ENCODE measurements around the gene VPS52.

Gene VPS52

DNA sequence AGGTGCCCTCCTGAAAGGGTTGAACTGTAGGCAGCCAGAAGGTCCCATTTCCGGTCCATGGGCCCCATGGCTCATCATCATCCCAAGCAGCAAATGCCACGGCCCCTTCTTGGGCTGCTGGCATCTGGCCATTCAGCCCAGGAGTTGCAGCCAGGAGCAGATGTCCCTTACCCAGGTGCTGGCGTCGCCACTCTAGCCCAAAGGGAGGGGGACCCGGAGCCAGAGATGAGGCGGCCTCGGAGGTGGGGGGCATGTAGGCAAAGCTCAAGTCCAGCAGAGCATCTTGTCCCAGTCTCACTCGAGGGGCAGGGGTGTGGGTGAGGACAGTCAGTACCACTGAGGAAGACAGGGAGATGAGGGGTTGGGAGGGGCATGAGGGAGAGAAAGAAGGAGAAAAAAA lies 33.4 kb upstream of the VPS52 start:
- peaks cover 61% of the 10 kb centered on the region for H4K20me1 ChIP-seq
- no peak overlapping the region for H3K4me2 ChIP-seq
- H3K4me1 ChIP-seq: peaks cover 33% of the 10 kb centered on the region
- no peaks in the 10 kb centered on the region for H3K9me3 ChIP-seq
- no peak overlapping the region for H3K4me3 ChIP-seq
- TF ChIP-seq Cebpa-rat (IDR thresholded peaks at IDR 0.05): no peak
- H3K27me3 ChIP-seq: no peaks in the 10 kb centered on the region
- peaks cover 90% of the 10 kb centered on the region for H3K36me3 ChIP-seq
- H3K27ac ChIP-seq: no peak overlapping the region
- H3K9ac ChIP-seq: no peak overlapping the region

DNA sequence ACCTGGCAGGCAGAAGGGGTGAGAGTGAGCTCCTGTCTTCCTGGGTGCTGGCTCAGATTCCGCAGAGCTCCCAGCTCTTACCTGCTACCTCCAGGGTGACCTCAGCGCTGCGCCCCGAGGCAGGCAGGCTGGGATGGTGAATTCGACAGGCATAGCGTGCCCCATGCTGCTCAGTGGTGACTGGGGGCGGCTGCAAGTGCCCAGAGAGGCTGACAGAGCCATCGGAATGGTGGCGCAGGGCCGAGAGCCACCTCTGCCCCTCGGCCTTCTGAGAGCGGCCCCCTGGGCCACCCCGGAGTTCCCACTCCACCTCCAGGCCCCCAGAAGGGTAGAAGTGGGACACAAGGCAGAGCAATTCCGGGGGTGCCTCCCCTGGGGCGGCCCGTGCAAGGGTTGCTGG lies 32.5 kb upstream of the VPS52 start:
- H3K9me3 ChIP-seq: no peaks in the 10 kb centered on the region
- H3K4me3 ChIP-seq: no peak overlapping the region
- H3K27ac ChIP-seq: no peak overlapping the region
- TF ChIP-seq Cebpa-rat (IDR thresholded peaks at IDR 0.05): no peak
- no peak overlapping the region for H3K9ac ChIP-seq
- H3K4me1 ChIP-seq: peaks cover 37% of the 10 kb centered on the region
- no peak overlapping the region for H3K4me2 ChIP-seq
- H4K20me1 ChIP-seq: peaks cover 53% of the 10 kb centered on the region
- H3K36me3 ChIP-seq: peaks cover 82% of the 10 kb centered on the region
- no peaks in the 10 kb centered on the region for H3K27me3 ChIP-seq

DNA sequence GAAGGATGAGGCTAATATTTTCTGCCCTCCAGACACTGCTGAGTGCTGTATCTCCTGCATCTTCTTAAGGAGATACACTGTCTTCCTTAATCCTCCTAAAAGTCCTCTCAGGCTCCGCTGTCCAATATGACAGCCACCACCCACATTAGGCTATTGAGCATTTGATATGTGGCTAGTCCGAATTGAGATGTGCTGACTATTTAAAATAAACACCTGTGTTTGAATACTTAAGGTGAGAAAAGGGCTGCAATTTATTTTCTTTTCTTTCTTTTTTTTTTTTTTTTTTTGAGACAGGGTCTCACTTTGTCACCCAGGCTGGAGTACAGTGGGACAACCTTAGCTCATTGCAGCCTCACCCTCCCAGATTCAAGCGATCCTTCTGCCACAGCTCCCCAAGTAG lies 30.2 kb upstream of the VPS52 start:
- Histone ChIP-seq H3K9me3 (no peaks in the 10 kb centered on the region), H3K27ac (no peak overlapping the region), H3K4me2 (0 out of 2 replicates have a peak overlapping the region, but pooled peaks have one; percentile 96), H3K9ac (no peak overlapping the region), H3K4me1 (peaks cover 45% of the 10 kb centered on the region), H4K20me1 (peaks cover 38% of the 10 kb centered on the region), H3K27me3 (no peaks in the 10 kb centered on the region), H3K36me3 (peaks cover 61% of the 10 kb centered on the region), H3K4me3 (no peak overlapping the region)
- no peak for TF ChIP-seq Cebpa-rat (IDR thresholded peaks at IDR 0.05)

DNA sequence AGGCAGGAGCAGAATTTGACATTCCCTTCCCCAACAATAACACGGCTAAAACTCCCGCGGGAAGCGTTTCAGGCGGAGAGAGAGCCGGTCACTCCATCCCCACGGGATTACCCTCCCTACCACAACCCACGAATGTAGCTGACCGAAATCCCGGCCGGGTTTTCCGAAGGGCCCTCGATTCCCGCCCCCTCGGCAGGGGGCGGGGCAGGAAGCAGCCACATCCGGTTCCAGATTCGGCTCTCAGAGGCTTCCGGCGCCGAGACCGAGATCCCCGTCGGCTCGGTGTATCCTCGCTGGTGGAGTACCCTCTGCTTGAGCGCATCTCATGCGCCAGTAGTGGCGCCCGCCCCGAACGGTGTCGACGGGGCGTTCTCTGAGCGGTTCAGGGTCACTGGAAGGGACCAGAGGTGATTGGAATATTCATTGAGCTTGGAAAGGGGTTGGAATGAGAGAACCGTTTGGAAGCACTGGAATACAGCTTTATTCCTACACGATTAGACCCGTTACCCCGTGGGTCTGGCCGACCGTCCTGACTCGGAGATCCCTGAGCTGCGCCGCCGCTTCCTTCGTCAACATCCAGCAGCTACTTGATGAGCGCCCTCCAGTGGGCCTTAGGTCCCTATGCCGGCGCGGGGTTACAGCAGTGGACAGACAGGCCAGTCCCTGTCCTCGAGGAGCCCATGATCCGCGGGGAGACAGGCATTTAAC lies 27.7 kb upstream of the VPS52 start:
- Histone ChIP-seq H3K4me2 (peak overlapping the region; percentile 96), H3K4me1 (peaks cover 42% of the 10 kb centered on the region), H3K27ac (peak overlapping the region; percentile 97), H3K36me3 (peaks cover 61% of the 10 kb centered on the region), H3K4me3 (peak overlapping the region; percentile 78), H3K9ac (peak overlapping the region; percentile 95), H3K27me3 (no peaks in the 10 kb centered on the region), H4K20me1 (peaks cover 14% of the 10 kb centered on the region), H3K9me3 (no peaks in the 10 kb centered on the region)
- no peak for TF ChIP-seq Cebpa-rat (IDR thresholded peaks at IDR 0.05)

DNA sequence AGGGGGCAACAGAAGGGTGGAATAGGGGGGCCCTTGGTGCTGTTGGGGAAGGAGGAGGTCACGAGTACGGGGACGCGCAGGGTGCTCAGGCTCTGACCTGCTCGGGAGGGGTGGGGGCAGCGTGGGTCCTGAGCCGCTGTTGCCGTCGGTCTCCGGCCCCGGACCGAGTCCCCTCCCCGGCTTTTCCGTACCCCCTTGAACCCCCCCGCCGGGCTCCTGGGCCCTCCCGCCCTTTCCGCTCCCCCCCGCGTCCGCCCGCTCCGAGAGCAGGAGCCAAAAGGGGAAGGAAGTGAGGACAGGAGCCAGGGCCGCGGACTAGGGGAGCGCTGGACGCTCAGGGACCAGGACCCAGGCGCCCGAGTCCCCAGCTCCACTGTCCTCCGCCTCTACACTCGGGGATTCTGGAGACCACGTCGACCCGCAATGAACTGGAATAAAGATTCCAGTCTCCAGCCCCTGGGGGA lies 27.1 kb upstream of the VPS52 start, which contains the start of gene RGL2:
TSS of gene RGL2 (minus strand) at position 170 of the 464 bp plus-strand sequence. CDS start 332 bp downstream, outside the sequence.
- H3K9ac ChIP-seq: peak within 1 kb of the TSS; percentile 95
- H3K36me3 ChIP-seq: peaks cover 61% of the 10 kb centered on the region
- H3K4me3 ChIP-seq: peak within 1 kb of the TSS; percentile 78
- peaks cover 42% of the 10 kb centered on the region for H3K4me1 ChIP-seq
- H3K4me2 ChIP-seq: peak within 1 kb of the TSS; percentile 96
- H3K9me3 ChIP-seq: no peaks in the 10 kb centered on the region
- no peaks in the 10 kb centered on the region for H3K27me3 ChIP-seq
- TF ChIP-seq Cebpa-rat (IDR thresholded peaks at IDR 0.05): no peak
- H4K20me1 ChIP-seq: peaks cover 8% of the 10 kb centered on the region
- peak within 1 kb of the TSS; percentile 97 for H3K27ac ChIP-seq

DNA sequence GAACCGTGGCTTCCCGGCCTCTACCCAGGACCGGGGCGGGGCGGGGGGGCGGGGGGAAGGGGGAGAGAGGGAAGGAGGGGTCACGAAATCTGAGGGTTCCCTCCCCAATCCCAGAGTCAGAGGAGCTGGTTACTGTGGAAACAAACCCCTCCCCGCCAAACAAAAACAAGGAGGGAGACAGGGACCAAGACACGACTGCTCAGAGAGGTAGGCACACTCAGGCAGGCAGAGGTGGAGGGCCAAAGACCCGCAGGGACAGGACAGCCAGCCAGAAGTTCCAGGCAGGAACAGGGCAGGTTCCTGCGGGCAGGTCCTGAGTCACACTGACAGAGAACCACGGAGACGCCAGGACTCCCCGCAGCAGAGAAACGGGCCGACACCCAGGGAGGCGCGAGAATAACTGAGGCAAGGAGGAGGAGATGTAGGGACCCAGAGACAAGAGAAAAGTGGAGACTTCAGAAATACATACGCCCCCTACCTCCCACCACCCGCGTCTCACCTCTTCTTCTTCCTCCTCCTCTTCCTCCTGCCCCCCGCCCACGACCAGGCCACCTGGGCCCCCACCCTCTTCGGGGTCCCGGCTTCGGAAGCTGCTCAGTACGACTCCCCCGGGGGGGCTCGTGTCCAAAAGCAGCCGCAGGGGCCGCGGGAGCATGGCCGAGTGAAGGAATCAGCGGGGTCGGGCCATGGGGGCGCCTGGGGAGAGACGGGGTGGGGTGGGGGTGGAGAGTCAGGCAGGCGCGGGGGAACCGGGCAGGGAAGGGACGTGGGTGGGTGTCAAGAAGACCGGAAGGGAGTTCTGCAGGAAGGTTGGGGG lies 26.5 kb upstream of the VPS52 start:
- H3K4me3 ChIP-seq: peak overlapping the region; percentile 78
- H3K36me3 ChIP-seq: peaks cover 61% of the 10 kb centered on the region
- H3K4me1 ChIP-seq: peaks cover 42% of the 10 kb centered on the region
- no peak for TF ChIP-seq Cebpa-rat (IDR thresholded peaks at IDR 0.05)
- peak overlapping the region; percentile 95 for H3K9ac ChIP-seq
- H3K27ac ChIP-seq: peak overlapping the region; percentile 97
- H3K4me2 ChIP-seq: peak overlapping the region; percentile 96
- H4K20me1 ChIP-seq: peaks cover 11% of the 10 kb centered on the region; the same call in 1 of the 2 replicates
- no peaks in the 10 kb centered on the region for H3K9me3 ChIP-seq
- no peaks in the 10 kb centered on the region for H3K27me3 ChIP-seq

DNA sequence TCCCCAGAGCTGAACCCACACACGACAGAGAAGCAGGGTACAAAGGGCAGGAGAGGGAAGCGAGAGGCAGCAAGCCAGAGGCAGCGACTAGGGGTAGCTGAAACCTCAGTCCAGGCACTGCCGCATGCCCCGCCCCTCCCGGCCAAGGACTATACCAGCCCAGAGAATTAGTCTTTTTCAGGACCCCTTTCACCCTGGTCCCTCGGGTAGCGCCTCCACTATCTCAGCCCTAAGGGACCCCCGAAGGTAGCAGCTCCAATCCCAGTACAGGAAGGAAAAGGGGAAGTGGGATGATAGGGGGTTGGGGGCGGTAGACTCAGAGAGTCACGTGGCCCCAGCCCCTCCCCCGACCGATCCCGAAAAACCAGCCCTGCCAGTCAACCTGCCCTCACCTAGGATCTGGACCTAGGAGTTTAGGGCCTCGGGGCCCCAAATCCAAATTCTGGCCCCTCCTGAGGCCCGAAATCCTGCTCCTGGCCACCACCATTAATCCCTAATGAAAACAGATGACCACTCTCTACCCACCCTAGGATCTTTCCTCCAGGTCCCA lies 25.8 kb upstream of the VPS52 start:
- Histone ChIP-seq H3K4me1 (peaks cover 42% of the 10 kb centered on the region), H3K9ac (peak overlapping the region; percentile 71)

DNA sequence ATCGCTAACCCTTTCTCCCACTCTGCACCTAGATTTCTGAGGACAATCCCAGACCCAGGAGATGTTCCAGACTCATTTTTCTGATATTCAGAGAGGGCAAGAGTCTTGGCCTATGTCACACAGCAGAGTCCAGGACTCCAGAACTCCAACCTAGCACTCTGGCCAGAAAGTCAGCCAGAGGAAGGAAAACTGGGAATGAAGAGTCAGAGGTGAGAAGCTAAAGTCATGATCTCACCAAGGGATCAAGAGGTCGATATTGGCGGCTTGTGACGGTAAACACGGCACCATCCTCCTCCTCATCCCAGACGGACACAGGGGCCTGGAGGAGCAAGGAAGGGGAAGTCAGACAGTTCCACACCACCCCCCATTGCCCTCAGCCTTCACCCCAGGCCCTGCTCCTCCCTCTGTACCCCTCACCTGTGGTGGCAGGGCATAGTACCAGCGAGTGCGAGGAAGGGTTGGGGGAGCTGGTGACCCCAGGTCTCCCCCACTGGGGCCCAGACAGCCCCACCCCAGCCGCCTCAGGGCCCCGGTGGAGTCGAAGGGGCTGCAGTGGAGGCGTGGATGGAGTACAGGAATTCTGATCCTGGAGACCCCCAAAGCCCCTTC lies 25.2 kb upstream of the VPS52 start:
- Histone ChIP-seq H3K4me1 (peaks cover 40% of the 10 kb centered on the region), H3K9me3 (no peaks in the 10 kb centered on the region), H4K20me1 (peaks cover 16% of the 10 kb centered on the region; the same call in 1 of the 2 replicates), H3K27ac (peak overlapping the region; percentile 70), H3K27me3 (no peaks in the 10 kb centered on the region), H3K4me3 (peak overlapping the region; percentile 78), H3K9ac (peak overlapping the region; percentile 71), H3K4me2 (peak overlapping the region; percentile 96), H3K36me3 (peaks cover 61% of the 10 kb centered on the region)
- no peak for TF ChIP-seq Cebpa-rat (IDR thresholded peaks at IDR 0.05)

More for the DNA sequence above, 25.8 kb upstream of the VPS52 start:
- TF ChIP-seq Cebpa-rat (IDR thresholded peaks at IDR 0.05): no peak
- Histone ChIP-seq H3K9me3 (no peaks in the 10 kb centered on the region), H4K20me1 (peaks cover 11% of the 10 kb centered on the region; the same call in 1 of the 2 replicates), H3K36me3 (peaks cover 61% of the 10 kb centered on the region), H3K4me2 (peak overlapping the region; percentile 96), H3K27me3 (no peaks in the 10 kb centered on the region), H3K27ac (peak overlapping the region; percentile 70), H3K4me3 (peak overlapping the region; percentile 78)
